K562 (cell line): ENCODE measurements around the gene ACKR2. TPM values are rescaled to one million over a fixed set of nuclear protein-coding genes. Genes with fewer than 3 reads are reported as not detected.

Source experiments
- ATAC-seq: fragments of 200-7000 bp; cut with Tn5 transposase; 3 replicates; pipeline ENCODE4 v1.9.1; 2020; ENCODE audit warnings: moderate library complexity
- BruUV-seq: library from RNA; stranded (reverse); fragments of 400-500 nt; replicated peaks from 2 replicates; lab custom pipeline; 2021; lab: Mats Ljungman, UMichigan
- CTCF ChIA-PET: fragments of 300-600 bp; formaldehyde crosslinking; extraction: SDS; loops from one replicate; lab custom pipeline; 2021; ENCODE audit warnings: low intra/inter-chr PET ratio; lab: Yijun Ruan, JAX
- POLR2A ChIA-PET: fragments of 300-600, 350-650 bp; sonication (Branson Sonifier 250); formaldehyde crosslinking; extraction: SDS; loops from one replicate; lab custom pipeline; 2021; ENCODE audit warnings: antibody characterized with exemption, inconsistent platforms; lab: Yijun Ruan, JAX
- DNase-seq, 4 experiments: peaks; one replicate each; pipeline versions ENCODE4 v3.0.0 to v3.0.0-alpha.2; 2011 to 2018; ENCODE audit warnings: low spot score in 3 of 4, mixed read lengths in 3 of 4; ENCODE audit errors: extremely low read depth in 1 of 4
- FAIRE-seq: peaks from 2 replicates; lab custom pipeline; 2011; peaks lifted over from hg19 to GRCh38; lab: Jason Lieb, UNC
- H2AFZ ChIP-seq: 2 replicates; pipeline ENCODE4 v1.6.0; 2011; ENCODE audit warnings: low read depth, low read length, control low read depth, inconsistent platforms
- H3K27ac ChIP-seq: fragments of 200-600 bp; 3 replicates; pipeline ENCODE4 v1.8.0; 2011; ENCODE audit warnings: low read depth, mild to moderate bottlenecking, control low read depth, inconsistent platforms, low read length, moderate library complexity, mixed read lengths; ENCODE audit errors: extremely low read depth
- H3K27me3 ChIP-seq, 2 experiments: fragments of 300-600 bp in 1 of 2; 2 replicates in 1 of 2; 3 replicates in 1 of 2; pipeline versions ENCODE4 v1.6.0 to v1.8.0; 2011; ENCODE audit warnings: inconsistent platforms in 2 of 2, low read length in 2 of 2, mild to moderate bottlenecking in 1 of 2, mixed read lengths in 1 of 2, moderate library complexity in 1 of 2; ENCODE audit not compliant: control insufficient read depth in 2 of 2, insufficient read depth in 2 of 2
- H3K36me3 ChIP-seq: fragments of 300-600 bp; 3 replicates; pipeline ENCODE4 v1.8.0; 2011; ENCODE audit warnings: mild to moderate bottlenecking, low read length, inconsistent platforms; ENCODE audit not compliant: control insufficient read depth, insufficient read depth
- H3K4me1 ChIP-seq, 2 experiments: fragments of 200-600 bp in 1 of 2; replicated peaks in 1 of 2; 2 replicates in 1 of 2; 3 replicates in 1 of 2; pipeline versions ENCODE4 v1.5.1 to v1.8.0; 2011; ENCODE audit warnings: inconsistent platforms in 2 of 2, low read length in 2 of 2, mild to moderate bottlenecking in 1 of 2, mixed read lengths in 1 of 2, moderate library complexity in 1 of 2; ENCODE audit not compliant: control insufficient read depth in 2 of 2, insufficient read depth in 2 of 2
- H3K4me2 ChIP-seq: 2 replicates; pipeline ENCODE4 v1.6.1; 2011; ENCODE audit warnings: low read length, control low read depth, inconsistent platforms, mixed read lengths; ENCODE audit not compliant: insufficient read depth
- H3K4me3 ChIP-seq: fragments of 200-600 bp; sonication (generic), shearing (Covaris generic); 2 replicates; pipeline ENCODE4 v1.5.1; 2016; ENCODE audit warnings: control low read depth, inconsistent platforms
- H3K79me2 ChIP-seq: fragments of 200-600 bp; 3 replicates; pipeline ENCODE4 v1.8.0; 2011; ENCODE audit warnings: low read length, inconsistent platforms; ENCODE audit not compliant: control insufficient read depth, insufficient read depth
- H3K9ac ChIP-seq, 2 experiments: 2 replicates each; pipeline versions ENCODE4 v1.6.0 to v1.6.1; 2011; ENCODE audit warnings: low read depth in 2 of 2, low read length in 2 of 2, control low read depth in 1 of 2, inconsistent platforms in 1 of 2, mild to moderate bottlenecking in 1 of 2, mixed read lengths in 1 of 2; ENCODE audit not compliant: insufficient read depth in 1 of 2
- H3K9me1 ChIP-seq: one replicate; pipeline ENCODE4 v1.6.0; 2011; ENCODE audit warnings: inconsistent platforms, mild to moderate bottlenecking, low read length, moderate library complexity; ENCODE audit not compliant: control insufficient read depth, insufficient read depth
- H3K9me3 ChIP-seq: replicated peaks from 2 replicates; pipeline ENCODE4 v1.5.1; 2011; ENCODE audit warnings: low read depth, low read length, inconsistent platforms; ENCODE audit not compliant: control insufficient read depth, insufficient read depth
- H4K20me1 ChIP-seq: replicated peaks from 2 replicates; pipeline ENCODE4 v1.6.1; 2011; ENCODE audit warnings: low read length, inconsistent platforms, mixed read lengths; ENCODE audit not compliant: control insufficient read depth, insufficient read depth
- CEBPG ChIP-seq, 3 experiments: fragments of 200-800 bp in 1 of 3; sonication (Bioruptor generic) in 1 of 3; sonication (generic) in 1 of 3; formaldehyde crosslinking in 1 of 3; IDR thresholded peaks in 2 of 3; conservative IDR thresholded peaks in 1 of 3; 2 replicates each; pipeline versions ENCODE4 v1.6.1 to v1.8.0; 2016 to 2022; ENCODE audit warnings: missing compliant biosample characterization in 2 of 3, missing genetic modification characterization in 2 of 3, mild to moderate bottlenecking in 1 of 3, missing genetic modification reagents in 1 of 3
- ESRRA ChIP-seq: fragments of 450-650 bp; IDR thresholded peaks from 2 replicates; pipeline ENCODE4 v1.6.1; 2014; ENCODE audit warnings: low read depth, mild to moderate bottlenecking, moderate library complexity, borderline replicate concordance
- HINFP ChIP-seq: fragments of 450-650 bp; conservative IDR thresholded peaks from 2 replicates; pipeline ENCODE4 v1.6.1; 2016; ENCODE audit warnings: missing genetic modification characterization, low read depth, mild to moderate bottlenecking, control low read depth, missing compliant biosample characterization
- HNRNPLL ChIP-seq: fragments of 200-400 bp; formaldehyde crosslinking; IDR thresholded peaks from 2 replicates; pipeline ENCODE4 v1.6.1; 2017; ENCODE audit warnings: low read length, low read depth, mild to moderate bottlenecking; ENCODE audit not compliant: poor library complexity, severe bottlenecking
- KDM1A ChIP-seq, 2 experiments: fragments of 450-650 bp; IDR thresholded peaks; 2 replicates each; pipeline ENCODE4 v1.6.1; 2016; ENCODE audit warnings: mild to moderate bottlenecking in 2 of 2
- MTA1 ChIP-seq: fragments of 450-650 bp; IDR thresholded peaks from 2 replicates; pipeline ENCODE4 v1.6.1; 2017; ENCODE audit warnings: borderline replicate concordance
- WGBS: fragments of 100-300 bp; shearing (Covaris generic); methylation state at CpG from one replicate; pipeline ENCODE4 v1.1.6; 2016; ENCODE audit warnings: low coverage, mixed read lengths; ENCODE audit not compliant: insufficient coverage; ENCODE audit errors: missing lambda C conversion rate; 5-methylcytosine and 5-hydroxymethylcytosine counted together
- in situ Hi-C: fragments of 300-500 bp; cut with MboI; formaldehyde crosslinking; loops from 4 replicates; pipeline ENCODE4 v1.15.0; 2018; ENCODE audit warnings: inconsistent platforms, mixed read lengths
- intact Hi-C: fragments of 100-400 bp; cut with micrococcal nuclease; formaldehyde crosslinking; loops from 2 replicates; pipeline ENCODE4 v1.14.2; 2022
- polyA plus RNA-seq, 8 experiments: library from polyadenylated mRNA; depleted of rRNA in 4 of 8; stranded (reverse) in 5 of 8; unstranded in 3 of 8; fragments of >200 nt; fragmentation: Nextera tagmentation in 2 of 8; fragmentation: Illumina TruSeq in 1 of 8; extraction: Ambion mirVana in 2 of 8; extraction: Trizol in 1 of 8; gene quantifications; 2 replicates each; pipeline versions ENCODE4 v1.2.1 to v1.2.3, GENCODE V29; 2011 to 2014; ENCODE audit warnings: inconsistent platforms in 1 of 8, missing spikeins in 1 of 8
- total RNA-seq, 7 experiments: library from RNA; depleted of rRNA in 6 of 7; stranded (reverse); fragments of >200 nt in 6 of 7; fragmentation: Illumina TruSeq in 2 of 7; extraction: Trizol in 2 of 7; gene quantifications; 2 replicates each; pipeline versions ENCODE4 v1.2.1 to v1.2.3, GENCODE V29; 2011 to 2021; ENCODE audit warnings: low replicate concordance in 1 of 7
- TF ChIP-seq, protein P1 (sequence below): fragments of 250-450 bp; sonication (Bioruptor Pico); IDR thresholded peaks from 2 replicates; pipeline ENCODE4 v1.5.0; 2021; ENCODE audit warnings: mild to moderate bottlenecking, moderate library complexity
- TF ChIP-seq, protein P2 (sequence below): sonication (generic); formaldehyde crosslinking; IDR thresholded peaks from 2 replicates; pipeline ENCODE4 v1.8.1; 2023; ENCODE audit warnings: mild to moderate bottlenecking, missing genetic modification reagents, moderate library complexity
- TF ChIP-seq, protein P3 (sequence below): fragments of 250-450 bp; sonication (Bioruptor Pico); IDR thresholded peaks from 2 replicates; pipeline ENCODE4 v1.4.0; 2020

The ACKR2 gene
- total and polyA plus RNA-seq, 9 of the 15 experiments (the other 6 are each of a cell fraction or from before 2014, with no cell fraction given): 0.03 to 0.69 (median 0.25) TPM; not detected in 1

GRCh38 chr3:42764115-42764514 lies 45.1 kb upstream of the ACKR2 start (continued):
- TF ChIP-seq, protein P1, sequence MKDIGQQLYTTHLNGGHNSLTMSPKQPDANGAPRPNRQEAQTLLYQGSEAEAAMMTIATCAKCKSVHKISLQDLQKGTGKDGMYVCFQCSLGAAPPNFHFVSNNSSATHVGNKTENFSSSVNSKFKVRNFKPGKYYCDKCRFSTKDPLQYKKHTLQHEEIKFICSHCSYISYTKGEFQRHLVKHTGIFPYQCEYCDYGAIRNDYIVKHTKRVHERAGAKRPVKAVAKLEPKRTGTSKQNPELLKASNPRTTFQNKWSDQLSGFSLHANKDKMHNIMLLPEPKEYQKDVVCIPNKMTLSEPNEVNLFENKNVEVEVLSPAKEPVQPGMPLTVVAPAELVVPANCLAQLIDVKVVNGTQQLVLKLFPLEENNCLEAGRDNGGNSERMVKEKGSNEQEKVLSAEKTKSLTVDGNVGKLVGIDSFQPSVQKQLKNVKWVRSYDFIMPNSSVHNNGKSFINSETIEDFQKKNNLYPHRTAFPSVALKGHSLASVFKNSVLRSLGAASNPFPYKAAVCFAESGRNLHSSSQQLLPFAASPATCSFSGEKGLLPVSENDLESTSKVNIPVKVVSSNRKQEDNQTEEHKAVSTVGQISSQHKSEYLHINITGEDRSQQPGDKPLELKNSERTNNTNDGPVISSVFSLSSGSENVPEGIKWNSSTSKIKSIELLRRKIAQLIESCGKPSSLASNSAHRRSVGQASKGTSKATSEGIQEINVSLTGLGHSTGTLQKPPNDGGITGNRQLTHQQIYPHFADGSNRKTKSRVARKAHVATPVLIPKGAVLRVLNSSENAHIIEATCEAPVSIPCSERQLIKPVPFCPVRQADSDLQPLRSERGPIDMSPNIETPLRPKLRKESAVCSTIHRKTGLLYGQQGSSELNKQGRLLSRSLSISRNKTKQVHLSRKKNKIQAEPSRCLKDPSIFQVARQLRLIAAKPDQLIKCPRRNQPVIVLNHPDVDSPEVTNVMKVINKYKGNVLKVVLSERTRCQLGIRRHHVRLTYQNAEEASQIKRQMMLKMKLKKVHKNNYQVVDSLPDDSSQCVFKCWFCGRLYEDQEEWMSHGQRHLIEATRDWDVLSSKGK: no peak
- TF ChIP-seq, protein P2, sequence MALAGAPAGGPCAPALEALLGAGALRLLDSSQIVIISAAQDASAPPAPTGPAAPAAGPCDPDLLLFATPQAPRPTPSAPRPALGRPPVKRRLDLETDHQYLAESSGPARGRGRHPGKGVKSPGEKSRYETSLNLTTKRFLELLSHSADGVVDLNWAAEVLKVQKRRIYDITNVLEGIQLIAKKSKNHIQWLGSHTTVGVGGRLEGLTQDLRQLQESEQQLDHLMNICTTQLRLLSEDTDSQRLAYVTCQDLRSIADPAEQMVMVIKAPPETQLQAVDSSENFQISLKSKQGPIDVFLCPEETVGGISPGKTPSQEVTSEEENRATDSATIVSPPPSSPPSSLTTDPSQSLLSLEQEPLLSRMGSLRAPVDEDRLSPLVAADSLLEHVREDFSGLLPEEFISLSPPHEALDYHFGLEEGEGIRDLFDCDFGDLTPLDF (CRISPR knock-in tag): no peak
- TF ChIP-seq MTA1: no peak
- no peak for TF ChIP-seq KDM1A (IDR thresholded peaks at IDR 0.05)

- CTCF ChIA-PET: no interaction called here
- WGBS: 4% methylated on average over 3 of the region's 3 CpGs
- TF ChIP-seq HINFP (tag): no peak
- no peak for TF ChIP-seq ESRRA
- no peak for TF ChIP-seq CEBPG (CRISPR knock-in tag; IDR thresholded peaks at IDR 0.05)
- no peak for TF ChIP-seq CEBPG (tag; conservative IDR thresholded peaks at IDR 0.05 in 1 of 2, IDR thresholded peaks at IDR 0.05 in 1 of 2)
- TF ChIP-seq, protein P3, sequence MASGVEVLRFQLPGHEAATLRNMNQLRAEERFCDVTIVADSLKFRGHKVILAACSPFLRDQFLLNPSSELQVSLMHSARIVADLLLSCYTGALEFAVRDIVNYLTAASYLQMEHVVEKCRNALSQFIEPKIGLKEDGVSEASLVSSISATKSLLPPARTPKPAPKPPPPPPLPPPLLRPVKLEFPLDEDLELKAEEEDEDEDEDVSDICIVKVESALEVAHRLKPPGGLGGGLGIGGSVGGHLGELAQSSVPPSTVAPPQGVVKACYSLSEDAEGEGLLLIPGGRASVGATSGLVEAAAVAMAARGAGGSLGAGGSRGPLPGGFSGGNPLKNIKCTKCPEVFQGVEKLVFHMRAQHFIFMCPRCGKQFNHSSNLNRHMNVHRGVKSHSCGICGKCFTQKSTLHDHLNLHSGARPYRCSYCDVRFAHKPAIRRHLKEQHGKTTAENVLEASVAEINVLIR (CRISPR knock-in tag): no peak
- TF ChIP-seq HNRNPLL: no peak
Measured at GRCh38 chr3:42764561-42765295, 44.5 kb upstream of the ACKR2 start.

More at GRCh38 chr3:42764561-42765295, 44.5 kb upstream of the ACKR2 start:
- Histone ChIP-seq H3K4me1 (no peaks in the 10 kb centered on the region), H3K4me3 (no peak overlapping the region), H3K9me3 (no peaks in the 10 kb centered on the region; the same call in 1 of the 2 replicates), H3K36me3 (no peaks in the 10 kb centered on the region), H3K79me2 (no peaks in the 10 kb centered on the region), H3K27ac (no peak overlapping the region), H3K9me1 (no peaks in the 10 kb centered on the region), H2AFZ (no peak overlapping the region), H3K4me2 (no peak overlapping the region), H3K9ac (no peak overlapping the region; a peak in 1 of 4 replicates), H3K27me3 (peaks cover 9 to 14% of the 10 kb centered on the region in 2 experiments), H4K20me1 (no peaks in the 10 kb centered on the region)
- POLR2A ChIA-PET: interaction anchor here (0.6 kb wide), 2 partner anchors 70 to 114 kb away, joined by 3 read pairs; no protein-coding TSS in a partner anchor
- DNase-seq: no peak
- BruUV-seq: no TSS peak
- in situ Hi-C loops (no loop called here), intact Hi-C loops (no loop called here)
- ATAC-seq: no peak
- no peak for FAIRE-seq
